Common myeloid progenitor, CD34-positive (primary cell): ENCODE data around the gene DNALI1.
"Not testable (repeated sequence)": the region's sequence is repeated elsewhere in the genome, so short reads cannot be mapped to it uniquely, and the experiment has no call there.

ENCODE experiments used
- CTCF ChIA-PET: fragments of 350-600 bp; sonication (Branson Sonifier 250); formaldehyde crosslinking; loops from one replicate; lab custom pipeline; 2021; ENCODE audit warnings: antibody characterized with exemption; lab: Charles Lee
- POLR2A ChIA-PET: fragments of 350-600 bp; sonication (Branson Sonifier 250); formaldehyde crosslinking; loops from one replicate; lab custom pipeline; 2021; ENCODE audit warnings: antibody characterized with exemption; lab: Charles Lee
- DNase-seq, 3 donors: peaks; one replicate each; pipeline versions ENCODE4 v3.0.0 to v3.0.0-alpha.2; 2013
- H3K27ac ChIP-seq, 2 experiments: 1 replicate in 1 of 2; 2 replicates in 1 of 2; pipeline ENCODE4 v1.7.0; 2013; ENCODE audit warnings: inconsistent platforms in 2 of 2, low read length in 2 of 2, mild to moderate bottlenecking in 2 of 2, low read depth in 1 of 2, moderate library complexity in 1 of 2; ENCODE audit not compliant: severe bottlenecking in 2 of 2, insufficient read depth in 1 of 2, poor library complexity in 1 of 2
- H3K27me3 ChIP-seq, 5 experiments: replicated peaks in 2 of 5; 1 replicate in 3 of 5; 2 replicates in 2 of 5; pipeline versions ENCODE4 v1.6.1 to v1.7.0; 2013; ENCODE audit warnings: low read length in 4 of 5, mild to moderate bottlenecking in 2 of 5, moderate library complexity in 2 of 5, inconsistent platforms in 1 of 5; ENCODE audit not compliant: insufficient read depth in 5 of 5, control insufficient read depth in 4 of 5
- H3K36me3 ChIP-seq, 4 experiments: 1 replicate in 2 of 4; 2 replicates in 2 of 4; pipeline versions ENCODE4 v1.6.1 to v1.7.0; 2013; ENCODE audit warnings: low read length in 3 of 4, control low read depth in 1 of 4, mild to moderate bottlenecking in 1 of 4; ENCODE audit not compliant: control insufficient read depth in 4 of 4, insufficient read depth in 4 of 4
- H3K4me1 ChIP-seq, 4 experiments: 1 replicate in 3 of 4; 2 replicates in 1 of 4; pipeline versions ENCODE4 v1.6.1 to v1.7.1; 2013; ENCODE audit warnings: low read length in 3 of 4, mild to moderate bottlenecking in 3 of 4, control low read depth in 1 of 4, inconsistent platforms in 1 of 4, moderate library complexity in 1 of 4; ENCODE audit not compliant: control insufficient read depth in 4 of 4, insufficient read depth in 4 of 4; ENCODE audit errors: control extremely low read depth in 1 of 4
- H3K4me3 ChIP-seq, 7 experiments: 1 replicate in 4 of 7; 2 replicates in 3 of 7; pipeline versions ENCODE4 v1.5.1 to v1.7.0; 2013; ENCODE audit warnings: mild to moderate bottlenecking in 7 of 7, low read length in 6 of 7, moderate library complexity in 6 of 7, inconsistent platforms in 2 of 7, low read depth in 2 of 7, control low read depth in 1 of 7; ENCODE audit not compliant: insufficient read depth in 4 of 7, control insufficient read depth in 1 of 7; ENCODE audit errors: extremely low read depth in 1 of 7
- H3K9me3 ChIP-seq, 5 experiments: 1 replicate in 4 of 5; 2 replicates in 1 of 5; pipeline versions ENCODE4 v1.6.1 to v1.7.1; 2013; ENCODE audit warnings: low read length in 4 of 5, mild to moderate bottlenecking in 2 of 5, inconsistent platforms in 1 of 5, low read depth in 1 of 5, moderate library complexity in 1 of 5; ENCODE audit not compliant: control insufficient read depth in 4 of 5, insufficient read depth in 2 of 5; ENCODE audit errors: control extremely low read depth in 1 of 5
- WGBS: methylation state at CpG from one replicate; pipeline ENCODE4 v1.1.5; 2013; ENCODE audit not compliant: insufficient coverage; 5-methylcytosine and 5-hydroxymethylcytosine counted together

DNALI1 gene

GRCh38 chr1:37533317-37534093, 23.2 kb upstream of the DNALI1 start:
- Histone ChIP-seq H3K36me3 (peaks cover 5 to 32% (median 22%) of the 10 kb centered on the region in 4 experiments), H3K4me3 (no peak overlapping the region), H3K27me3 (no peaks in the 10 kb centered on the region), H3K27ac (no peak overlapping the region), H3K4me1 (no peaks in the 10 kb centered on the region), H3K9me3 (no peaks in the 10 kb centered on the region)
- no peak for DNase-seq
- POLR2A ChIA-PET: interaction anchor here (0.6 kb wide), 1 partner anchor 59 kb away, joined by 3 read pairs; no protein-coding TSS in a partner anchor
- CTCF ChIA-PET: no interaction called here
- WGBS: 94% methylated on average over 3 of the region's 4 CpGs

DNA sequence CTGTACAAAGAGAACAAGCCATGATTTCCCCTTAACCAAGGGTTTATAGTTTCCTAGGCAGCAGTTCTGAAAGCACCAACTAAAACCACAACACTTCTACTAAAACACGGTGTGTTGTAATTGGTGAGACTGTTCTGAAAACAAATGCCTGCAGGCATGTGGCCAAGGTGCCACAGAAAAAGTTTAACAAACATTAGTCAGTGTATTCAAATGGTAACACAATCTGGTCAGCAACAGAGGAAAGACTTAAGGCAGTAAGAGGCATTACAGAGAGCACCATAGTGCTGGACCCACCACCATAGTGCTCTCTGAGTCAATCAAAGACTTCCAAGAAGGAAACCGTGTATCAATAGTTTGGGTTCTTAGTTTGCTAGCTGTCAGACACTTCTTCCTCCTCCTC, 19.4 kb upstream of the DNALI1 start:
- 100% methylated on average over 1 of the region's 2 CpGs for WGBS
- POLR2A ChIA-PET: no interaction called here
- no peaks in the 10 kb centered on the region for H3K27me3 ChIP-seq
- DNase-seq: no peak
- no peak overlapping the region for H3K27ac ChIP-seq
- H3K4me3 ChIP-seq: no peak overlapping the region
- no peaks in the 10 kb centered on the region for H3K9me3 ChIP-seq
- no peaks in the 10 kb centered on the region for H3K4me1 ChIP-seq
- peaks cover 5 to 61% (median 37%) of the 10 kb centered on the region in 4 experiments for H3K36me3 ChIP-seq
- CTCF ChIA-PET: no interaction called here

DNA sequence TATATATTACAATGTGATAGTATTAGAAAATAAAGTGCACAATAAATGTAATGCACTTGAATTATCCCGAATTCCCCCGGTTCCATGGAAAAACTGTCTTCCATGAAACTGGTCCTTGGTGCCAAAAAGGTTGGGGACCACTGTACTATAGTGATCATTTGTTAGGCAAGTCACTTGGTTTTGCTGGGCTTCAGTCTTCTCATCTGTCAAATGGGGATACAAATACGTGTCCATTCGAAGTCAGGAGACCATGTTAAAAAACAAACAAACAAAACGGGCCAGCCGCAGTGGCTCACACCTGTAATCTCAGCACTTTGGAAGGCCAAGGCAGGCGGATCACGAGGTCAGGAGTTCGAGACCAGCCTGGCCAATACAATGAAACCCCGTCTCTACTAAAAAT, 17.6 kb upstream of the DNALI1 start:
- H3K27me3 ChIP-seq, H3K27ac ChIP-seq, H3K4me3 ChIP-seq, DNase-seq, H3K9me3 ChIP-seq, H3K4me1 ChIP-seq, CTCF ChIA-PET, POLR2A ChIA-PET: not testable (repeated sequence)
- H3K36me3 ChIP-seq: peaks cover 5 to 62% (median 37%) of the 10 kb centered on the region in 4 experiments
- 100% methylated on average over 7 of the region's 10 CpGs for WGBS

- H3K36me3 ChIP-seq: peaks cover 5 to 71% (median 42%) of the 10 kb centered on the region in 4 experiments
- CTCF ChIA-PET: no interaction called here
Observed at GRCh38 chr1:37540036-37540785, 16.5 kb upstream of the DNALI1 start.

GRCh38 chr1:37544530-37544929, 12.2 kb upstream of the DNALI1 start:
- no peaks in the 10 kb centered on the region for H3K27me3 ChIP-seq
- H3K4me1 ChIP-seq: no peaks in the 10 kb centered on the region
- ChIA-PET POLR2A (no interaction called here), CTCF (no interaction called here)
- no peak for DNase-seq
- no peaks in the 10 kb centered on the region for H3K9me3 ChIP-seq
- peaks cover 2 to 55% (median 28%) of the 10 kb centered on the region in 4 experiments for H3K36me3 ChIP-seq
- no peak overlapping the region for H3K4me3 ChIP-seq
- WGBS: 98% methylated on average over 20 of the region's 21 CpGs
- no peak overlapping the region for H3K27ac ChIP-seq

More at GRCh38 chr1:37540036-37540785, 16.5 kb upstream of the DNALI1 start:
- Histone ChIP-seq H3K4me3 (no peak overlapping the region), H3K4me1 (no peaks in the 10 kb centered on the region), H3K27ac (no peak overlapping the region), H3K9me3 (no peaks in the 10 kb centered on the region), H3K27me3 (no peaks in the 10 kb centered on the region)
- no peak for DNase-seq
- WGBS: 98% methylated on average over 30 of the region's 30 CpGs
- POLR2A ChIA-PET: no interaction called here

DNA sequence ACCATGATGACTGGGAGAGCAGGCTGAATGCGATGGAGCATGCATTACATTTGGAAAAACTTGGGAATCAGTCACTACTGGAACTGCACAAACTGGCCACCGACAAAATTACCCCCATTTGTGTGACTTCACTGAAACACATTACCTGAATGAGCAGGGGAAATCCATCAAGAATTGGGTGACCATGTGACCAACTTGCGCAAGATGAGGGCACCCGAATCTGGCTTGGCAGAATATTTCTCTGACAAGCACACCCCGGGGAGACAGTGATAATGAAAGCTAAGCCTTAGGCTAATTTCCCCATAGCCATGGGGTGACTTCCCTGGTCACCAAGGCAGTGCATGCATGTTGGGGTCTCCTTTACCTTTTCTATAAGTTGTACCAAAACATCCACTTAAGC, 11.7 kb upstream of the DNALI1 start:
- Histone ChIP-seq H3K9me3 (no peaks in the 10 kb centered on the region), H3K4me1 (no peaks in the 10 kb centered on the region), H3K27ac (no peak overlapping the region), H3K4me3 (no peak overlapping the region), H3K27me3 (no peaks in the 10 kb centered on the region), H3K36me3 (peaks cover 2 to 51% (median 25%) of the 10 kb centered on the region in 4 experiments)
- ChIA-PET CTCF (no interaction called here), POLR2A (no interaction called here)
- no peak for DNase-seq
- WGBS: 84% methylated on average over 4 of the region's 5 CpGs

GRCh38 chr1:37549341-37549740, 7.4 kb upstream of the DNALI1 start:
- H3K36me3 ChIP-seq: peaks cover 2 to 52% (median 25%) of the 10 kb centered on the region in 4 experiments
- peaks cover 3 to 16% (median 13%) of the 10 kb centered on the region in 4 experiments for H3K4me1 ChIP-seq
- no peaks in the 10 kb centered on the region for H3K9me3 ChIP-seq
- no peak for DNase-seq
- POLR2A ChIA-PET: no interaction called here
- CTCF ChIA-PET: interaction anchor here (1.3 to 1.6 kb wide), 2 partner anchors 35 to 133 kb away, joined by 5 read pairs; partner anchors contain the start of gene MEAF6
- no peaks in the 10 kb centered on the region for H3K27me3 ChIP-seq
- whole genome bisulfite sequencing: 100% methylated on average over 3 of the region's 6 CpGs
- H3K4me3 ChIP-seq: no peak overlapping the region
- H3K27ac ChIP-seq: peak overlapping the region in 1 of 2 experiments; percentile 14
